Activated CD8-positive, alpha-beta T cell treated with anti-CD3 and anti-CD28 coated beads for 36 hours (primary cell): ENCODE measurements around the gene VPS35L. TPM values are rescaled to one million over a fixed set of nuclear protein-coding genes. Genes with fewer than 3 reads are reported as not detected.

Source experiments
- ATAC-seq: fragments of 200-7000 bp; cut with Tn5 transposase; one replicate; pipeline ENCODE4 v1.10.0; 2021; ENCODE audit warnings: mild to moderate bottlenecking, moderate library complexity
- CTCF ChIA-PET: fragments of 350-600 bp; sonication (Branson Sonifier 250); formaldehyde crosslinking; loops from one replicate; lab custom pipeline; 2021; ENCODE audit warnings: antibody characterized with exemption; lab: Charles Lee
- POLR2A ChIA-PET: fragments of 350-600 bp; sonication (Branson Sonifier 250); formaldehyde crosslinking; loops from one replicate; lab custom pipeline; 2021; ENCODE audit warnings: antibody characterized with exemption; lab: Charles Lee
- DNase-seq: peaks from one replicate; pipeline ENCODE4 v3.0.0-alpha.2; 2020
- H3K27ac Mint-ChIP-seq: one replicate; pipeline ENCODE4 v1.8.0; 2021; ENCODE audit warnings: mild to moderate bottlenecking, mixed read lengths
- H3K27me3 Mint-ChIP-seq: one replicate; pipeline ENCODE4 v1.8.0; 2021; ENCODE audit warnings: mixed read lengths
- H3K36me3 Mint-ChIP-seq: one replicate; pipeline ENCODE4 v1.8.0; 2021; ENCODE audit warnings: low read depth, mixed read lengths
- H3K4me1 Mint-ChIP-seq: one replicate; pipeline ENCODE4 v1.8.0; 2021; ENCODE audit warnings: low read depth, mixed read lengths
- H3K4me3 Mint-ChIP-seq: one replicate; pipeline ENCODE4 v1.8.0; 2021; ENCODE audit warnings: mild to moderate bottlenecking, moderate library complexity, mixed read lengths
- H3K9me3 Mint-ChIP-seq: one replicate; pipeline ENCODE4 v1.8.0; 2021; ENCODE audit warnings: mixed read lengths
- intact Hi-C: fragments of 100-400 bp; cut with micrococcal nuclease; formaldehyde crosslinking; loops from one replicate; pipeline ENCODE4 v1.10.0; 2022
- total RNA-seq, 2 experiments: library from RNA; stranded (reverse); gene quantifications; one replicate each; pipeline ENCODE4 v1.2.3, GENCODE V29; 2021
- TF ChIP-seq, protein P1 (sequence below): fragments of 200-600 bp; IDR thresholded peaks from one replicate; pipeline ENCODE4 v1.8.0; 2022; ENCODE audit warnings: antibody characterized with exemption, mild to moderate bottlenecking

Gene VPS35L
- total RNA-seq, 2 experiments from 2014 or later, result 32.1 to 34.8 TPM

DNA sequence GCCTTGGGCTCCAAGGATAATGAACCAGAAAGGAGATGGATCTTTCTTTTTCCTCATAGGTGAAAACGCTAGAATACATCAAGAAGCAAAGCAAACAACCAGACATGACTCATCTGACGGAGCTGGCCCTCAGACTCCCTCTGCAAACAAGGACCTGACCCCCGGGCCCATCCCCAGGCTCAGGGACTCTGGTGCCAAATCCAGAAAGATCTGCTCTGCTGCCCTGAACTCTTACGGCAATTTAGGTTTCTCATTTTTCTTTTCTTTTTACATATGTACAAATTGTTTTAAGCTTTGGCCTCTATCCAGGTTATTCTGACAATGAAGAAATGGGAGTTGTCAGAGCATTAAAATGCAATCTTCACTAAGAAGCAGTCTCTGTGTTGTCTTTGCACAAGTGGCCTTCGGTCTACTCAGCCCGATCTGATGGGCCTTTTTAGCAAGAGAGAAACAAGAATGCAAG lies 144.8 kb downstream of the VPS35L start:
- H3K4me3 Mint-ChIP-seq, result no peak overlapping the region
- H3K9me3 Mint-ChIP-seq, result no peaks in the 10 kb centered on the region
- POLR2A ChIA-PET, result no interaction called here
- no peak overlapping the region for H3K27ac Mint-ChIP-seq
- TF ChIP-seq, protein P1, sequence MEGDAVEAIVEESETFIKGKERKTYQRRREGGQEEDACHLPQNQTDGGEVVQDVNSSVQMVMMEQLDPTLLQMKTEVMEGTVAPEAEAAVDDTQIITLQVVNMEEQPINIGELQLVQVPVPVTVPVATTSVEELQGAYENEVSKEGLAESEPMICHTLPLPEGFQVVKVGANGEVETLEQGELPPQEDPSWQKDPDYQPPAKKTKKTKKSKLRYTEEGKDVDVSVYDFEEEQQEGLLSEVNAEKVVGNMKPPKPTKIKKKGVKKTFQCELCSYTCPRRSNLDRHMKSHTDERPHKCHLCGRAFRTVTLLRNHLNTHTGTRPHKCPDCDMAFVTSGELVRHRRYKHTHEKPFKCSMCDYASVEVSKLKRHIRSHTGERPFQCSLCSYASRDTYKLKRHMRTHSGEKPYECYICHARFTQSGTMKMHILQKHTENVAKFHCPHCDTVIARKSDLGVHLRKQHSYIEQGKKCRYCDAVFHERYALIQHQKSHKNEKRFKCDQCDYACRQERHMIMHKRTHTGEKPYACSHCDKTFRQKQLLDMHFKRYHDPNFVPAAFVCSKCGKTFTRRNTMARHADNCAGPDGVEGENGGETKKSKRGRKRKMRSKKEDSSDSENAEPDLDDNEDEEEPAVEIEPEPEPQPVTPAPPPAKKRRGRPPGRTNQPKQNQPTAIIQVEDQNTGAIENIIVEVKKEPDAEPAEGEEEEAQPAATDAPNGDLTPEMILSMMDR, result no peak
- ATAC-seq (no peak), DNase-seq (no peak)
- H3K36me3 Mint-ChIP-seq, result peaks cover 76% of the 10 kb centered on the region
- peaks cover 32% of the 10 kb centered on the region for H3K4me1 Mint-ChIP-seq
- no peaks in the 10 kb centered on the region for H3K27me3 Mint-ChIP-seq
- CTCF ChIA-PET, result interaction anchor here (0.6 kb wide), 1 partner anchor 155 kb away, joined by 3 read pairs; no protein-coding TSS in a partner anchor
- intact Hi-C loops, result no loop called here

DNA sequence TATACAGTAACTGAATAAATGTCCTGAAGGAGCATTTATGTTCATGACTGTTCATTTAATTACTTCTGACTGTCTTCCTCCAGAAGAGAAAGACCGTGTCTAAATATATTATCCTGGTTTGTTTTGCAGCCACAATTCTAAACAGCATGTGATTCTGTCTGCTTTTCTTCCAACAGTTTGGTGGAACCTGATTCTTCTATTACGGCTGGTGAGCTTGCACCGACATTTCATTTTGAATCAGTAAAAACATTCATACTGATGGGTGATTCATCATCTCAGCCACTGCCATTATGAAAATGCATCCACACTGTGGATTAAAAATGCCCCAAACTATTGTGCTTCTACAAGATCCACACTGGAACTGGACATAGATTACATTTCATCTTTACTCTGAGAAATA lies 145.6 kb downstream of the VPS35L start:
- Mint-ChIP-seq H3K9me3 (no peaks in the 10 kb centered on the region), H3K4me3 (no peak overlapping the region), H3K27ac (peak overlapping the region; percentile 5), H3K36me3 (peaks cover 80% of the 10 kb centered on the region), H3K4me1 (peaks cover 28% of the 10 kb centered on the region), H3K27me3 (no peaks in the 10 kb centered on the region)
- DNase-seq (no peak), ATAC-seq (no peak)
- intact Hi-C loops, result no loop called here
- TF ChIP-seq, protein P1, result no peak
- POLR2A ChIA-PET, result no interaction called here
- CTCF ChIA-PET, result no interaction called here

DNA sequence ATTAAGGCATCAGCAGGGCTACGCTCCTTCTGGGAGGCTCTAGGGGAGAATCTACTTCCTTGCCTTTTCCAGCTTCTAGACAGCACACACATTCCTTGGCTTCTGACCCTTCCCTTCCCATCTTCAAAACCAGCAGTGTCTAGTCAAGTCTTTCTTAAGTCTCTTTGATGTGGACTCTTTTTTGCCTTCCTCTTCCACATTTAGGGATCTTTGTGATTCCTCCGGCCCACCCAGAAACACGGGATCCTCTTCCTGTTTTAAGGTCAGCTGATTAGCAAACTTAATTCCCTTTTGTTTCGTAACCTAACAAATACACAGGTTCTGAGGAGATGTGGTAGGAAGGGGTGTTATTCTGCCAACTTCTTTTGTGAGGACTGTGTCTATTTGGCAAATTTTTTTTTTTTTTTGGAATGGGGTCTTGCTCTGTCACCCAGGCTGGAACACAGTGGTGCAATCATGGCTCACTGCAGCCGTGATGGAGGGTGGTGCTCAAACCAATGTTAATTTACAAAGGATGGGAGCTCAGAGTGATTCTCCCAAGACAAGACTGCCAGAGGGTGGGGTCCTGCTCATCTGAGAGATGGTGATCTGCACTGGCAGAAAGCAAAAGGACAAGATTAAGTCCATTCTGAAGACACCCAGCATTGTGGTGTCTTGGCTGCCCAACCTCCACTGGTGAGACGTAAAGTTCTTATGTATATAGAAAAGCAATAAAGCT lies 147.8 kb downstream of the VPS35L start:
- intact Hi-C loops, result no loop called here
- Mint-ChIP-seq H3K9me3 (no peaks in the 10 kb centered on the region), H3K27ac (no peak overlapping the region), H3K27me3 (no peaks in the 10 kb centered on the region), H3K36me3 (peaks cover 73% of the 10 kb centered on the region), H3K4me1 (peaks cover 5% of the 10 kb centered on the region), H3K4me3 (no peak overlapping the region)
- no peak for DNase-seq
- ChIA-PET POLR2A (interaction anchor here (1.1 kb wide), 1 partner anchor 30 kb away, joined by 3 read pairs; no protein-coding TSS in a partner anchor), CTCF (no interaction called here)
- TF ChIP-seq, protein P1, result no peak
- no peak for ATAC-seq

DNA sequence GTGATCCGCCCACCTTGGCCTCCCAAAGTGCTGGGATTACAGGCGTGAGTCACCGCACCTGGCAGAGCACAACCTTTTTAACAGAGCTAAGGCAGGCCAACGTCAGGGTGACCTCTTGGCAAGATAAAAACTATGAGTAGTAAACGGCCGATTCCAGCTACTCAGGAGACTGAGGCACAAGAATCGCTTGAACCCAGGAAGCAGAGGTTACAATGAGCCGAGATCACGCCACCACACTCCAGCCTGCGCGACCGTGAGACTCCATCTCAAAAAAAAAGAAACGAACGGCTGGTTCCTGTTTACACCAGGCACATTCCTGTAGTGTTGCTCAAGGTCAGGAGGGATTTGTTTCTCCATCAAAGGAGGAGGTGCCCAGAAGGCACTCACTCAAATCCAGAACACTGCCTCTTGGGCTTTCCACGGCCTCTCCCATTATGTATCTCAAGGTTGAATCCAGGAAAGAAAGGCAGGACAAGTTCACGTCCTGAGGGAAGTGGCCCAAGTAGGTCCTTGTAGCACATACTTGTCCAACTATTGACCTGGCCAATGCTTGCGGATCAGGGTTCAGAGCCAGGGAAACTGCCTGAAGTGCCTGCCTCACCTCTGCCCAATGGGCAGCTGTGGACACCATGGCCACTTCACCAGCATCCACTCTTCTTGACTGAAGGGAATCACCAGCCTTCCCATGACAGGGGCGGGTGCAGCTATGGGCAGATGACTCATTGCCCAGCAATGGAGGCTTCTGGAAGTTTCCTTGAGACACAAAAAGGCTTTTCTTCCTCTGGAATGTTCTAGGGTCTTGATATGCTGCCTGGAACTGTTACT lies 149.0 kb downstream of the VPS35L start:
- Mint-ChIP-seq H3K4me1 (peaks cover 2% of the 10 kb centered on the region), H3K36me3 (peaks cover 69% of the 10 kb centered on the region), H3K4me3 (no peak overlapping the region), H3K9me3 (no peaks in the 10 kb centered on the region), H3K27me3 (no peaks in the 10 kb centered on the region), H3K27ac (peak overlapping the region; percentile 20)
- no peak for DNase-seq
- POLR2A ChIA-PET, result no interaction called here
- ATAC-seq, result no peak
- TF ChIP-seq, protein P1, result no peak
- intact Hi-C loops, result no loop called here
- CTCF ChIA-PET, result interaction anchor here (1.3 kb wide), 1 partner anchor 182 kb away, joined by 3 read pairs; no protein-coding TSS in a partner anchor
